IMR-90 (cell line): ENCODE data around the gene TREML2. TPM values are rescaled to one million over a fixed set of nuclear protein-coding genes. Genes with fewer than 3 reads are reported as not detected.

Experiments
- ATAC-seq: fragments of 200-7000 bp; cut with Tn5 transposase; 2 replicates; pipeline ENCODE4 v1.9.1; 2020; ENCODE audit warnings: low read depth, mild to moderate bottlenecking, moderate library complexity
- BruUV-seq: library from RNA; stranded (reverse); fragments of 400-500 nt; replicated peaks from 2 replicates; lab custom pipeline; 2021; lab: Mats Ljungman, UMichigan
- CTCF ChIA-PET: fragments of 300-600 bp; formaldehyde crosslinking; extraction: SDS; loops from one replicate; lab custom pipeline; 2021; ENCODE audit warnings: antibody characterized with exemption; lab: Yijun Ruan, JAX
- POLR2A ChIA-PET: fragments of 300-600 bp; sonication (Branson Sonifier 250); formaldehyde crosslinking; loops from one replicate; lab custom pipeline; 2022; ENCODE audit warnings: antibody characterized with exemption; ENCODE audit not compliant: unreplicated experiment; lab: Charles Lee
- DNase-seq: peaks from one replicate; pipeline ENCODE4 v3.0.0; 2013
- H2AFZ ChIP-seq: replicated peaks from 2 replicates; pipeline ENCODE3; 2013; ENCODE audit warnings: low read length, mild to moderate bottlenecking; ENCODE audit not compliant: poor library complexity
- H2AK5ac ChIP-seq: 2 replicates; pipeline ENCODE4 v1.6.1; 2013; ENCODE audit warnings: low read depth, low read length, inconsistent platforms
- H2AK9ac ChIP-seq: replicated peaks from 2 replicates; pipeline ENCODE3; 2013; ENCODE audit warnings: mild to moderate bottlenecking, low read depth, low read length, moderate library complexity; ENCODE audit not compliant: poor library complexity
- H2BK120ac ChIP-seq: 2 replicates; pipeline ENCODE4 v1.6.1; 2013; ENCODE audit warnings: low read depth, low read length, inconsistent platforms
- H2BK15ac ChIP-seq: 3 replicates; pipeline ENCODE4 v1.6.1; 2013; ENCODE audit warnings: low read depth, low read length, inconsistent platforms
- H2BK20ac ChIP-seq: 2 replicates; pipeline ENCODE4 v1.6.1; 2013; ENCODE audit warnings: low read depth, mild to moderate bottlenecking, inconsistent platforms, low read length, moderate library complexity
- H2BK5ac ChIP-seq: 2 replicates; pipeline ENCODE4 v1.6.1; 2013; ENCODE audit warnings: mild to moderate bottlenecking, low read depth, low read length, inconsistent platforms; ENCODE audit not compliant: poor library complexity, severe bottlenecking
- H3K14ac ChIP-seq: replicated peaks from 2 replicates; pipeline ENCODE4 v1.6.1; 2013; ENCODE audit warnings: low read depth, low read length, inconsistent platforms
- H3K18ac ChIP-seq: 2 replicates; pipeline ENCODE4 v1.6.1; 2013; ENCODE audit warnings: low read depth, low read length, control low read depth
- H3K23ac ChIP-seq: 2 replicates; pipeline ENCODE4 v1.6.1; 2013; ENCODE audit warnings: low read depth, low read length, inconsistent platforms
- H3K27ac ChIP-seq: 2 replicates; pipeline ENCODE4 v1.5.1; 2013; ENCODE audit warnings: mild to moderate bottlenecking, control low read depth, low read length; ENCODE audit not compliant: insufficient read depth
- H3K27me3 ChIP-seq: 2 replicates; pipeline ENCODE4 v1.6.1; 2013; ENCODE audit warnings: low read length; ENCODE audit not compliant: control insufficient read depth, insufficient read depth
- H3K36me3 ChIP-seq: 2 replicates; pipeline ENCODE4 v1.6.1; 2013; ENCODE audit warnings: low read length, mixed read lengths; ENCODE audit not compliant: control insufficient read depth, insufficient read depth
- H3K4ac ChIP-seq: 2 replicates; pipeline ENCODE4 v1.6.1; 2013; ENCODE audit warnings: low read depth, low read length, inconsistent platforms
- H3K4me1 ChIP-seq: 2 replicates; pipeline ENCODE4 v1.6.1; 2013; ENCODE audit warnings: low read length, mixed read lengths; ENCODE audit not compliant: control insufficient read depth, insufficient read depth
- H3K4me2 ChIP-seq: 2 replicates; pipeline ENCODE4 v1.6.1; 2013; ENCODE audit warnings: low read depth, mild to moderate bottlenecking, control low read depth, low read length, moderate library complexity
- H3K4me3 ChIP-seq: 2 replicates; pipeline ENCODE4 v1.5.1; 2013; ENCODE audit warnings: low read depth, mild to moderate bottlenecking, control low read depth, low read length, moderate library complexity; ENCODE audit not compliant: insufficient read depth
- H3K56ac ChIP-seq: 2 replicates; pipeline ENCODE4 v1.6.1; 2013; ENCODE audit warnings: low read length, inconsistent platforms; ENCODE audit not compliant: insufficient read depth; ENCODE audit errors: extremely low read depth
- H3K79me1 ChIP-seq, 2 experiments: 2 replicates each; pipeline ENCODE4 v1.6.1; 2013; ENCODE audit warnings: low read length in 2 of 2, inconsistent platforms in 1 of 2, low read depth in 1 of 2
- H3K9ac ChIP-seq: 2 replicates; pipeline ENCODE4 v1.6.1; 2013; ENCODE audit warnings: low read depth, low read length, control low read depth
- H3K9me1 ChIP-seq: 2 replicates; pipeline ENCODE4 v1.6.1; 2013; ENCODE audit warnings: low read length, inconsistent platforms; ENCODE audit not compliant: insufficient read depth
- H3K9me3 ChIP-seq: 2 replicates; pipeline ENCODE4 v1.6.1; 2013; ENCODE audit warnings: low read length; ENCODE audit not compliant: control insufficient read depth, insufficient read depth
- H4K20me1 ChIP-seq: 2 replicates; pipeline ENCODE4 v1.6.1; 2013; ENCODE audit warnings: low read length, inconsistent platforms; ENCODE audit not compliant: insufficient read depth
- H4K5ac ChIP-seq: 2 replicates; pipeline ENCODE4 v1.6.1; 2013; ENCODE audit warnings: mild to moderate bottlenecking, low read depth, low read length, control low read depth
- H4K8ac ChIP-seq, 2 experiments: 2 replicates each; pipeline ENCODE4 v1.6.1; 2013; ENCODE audit warnings: low read depth in 2 of 2, low read length in 2 of 2, control low read depth in 1 of 2, inconsistent platforms in 1 of 2
- H4K91ac ChIP-seq: 2 replicates; pipeline ENCODE4 v1.6.1; 2013; ENCODE audit warnings: low read depth, low read length, inconsistent platforms; ENCODE audit not compliant: insufficient read depth
- RFX5 ChIP-seq: IDR thresholded peaks from 2 replicates; pipeline ENCODE4 v1.8.0; 2012; ENCODE audit warnings: low read depth, mild to moderate bottlenecking, low read length, moderate library complexity
- WGBS, 2 experiments: methylation state at CpG; one replicate each; pipeline versions ENCODE4 v1.1.5 to v1.1.7; 2013; ENCODE audit warnings: missing lambda C conversion rate in 2 of 2; ENCODE audit not compliant: insufficient read length in 1 of 2; ENCODE audit errors: extremely low coverage in 2 of 2; 5-methylcytosine and 5-hydroxymethylcytosine counted together
- dilution Hi-C: fragments of 300-500 bp; cut with HindIII; formaldehyde crosslinking; loops from one replicate; pipeline ENCODE4 v1.14.3; 2018; ENCODE audit warnings: low sequenced_read_pairs; ENCODE audit not compliant: unreplicated experiment
- in situ Hi-C: fragments of 300-500 bp; cut with MboI; formaldehyde crosslinking; loops from 3 replicates; pipeline ENCODE4 v1.14.3; 2019; ENCODE audit warnings: low sequenced_read_pairs, inconsistent platforms, mixed read lengths
- intact Hi-C: fragments of 100-400 bp; cut with micrococcal nuclease; formaldehyde crosslinking; loops from 2 replicates; pipeline ENCODE4 v1.10.0; 2022
- polyA plus RNA-seq, 3 experiments: library from polyadenylated mRNA; depleted of rRNA; stranded (reverse); fragments of >200 nt; gene quantifications; 2 replicates each; pipeline ENCODE4 v1.2.3, GENCODE V29; 2012; ENCODE audit warnings: low replicate concordance in 1 of 3
- total RNA-seq: library from RNA; depleted of rRNA; stranded (reverse); fragments of >200 nt; gene quantifications from 2 replicates; pipeline ENCODE4 v1.2.3, GENCODE V29; 2012
- TF ChIP-seq, protein P1 (sequence below): fragments of 150-350 bp; IDR thresholded peaks from 2 replicates; pipeline ENCODE4 v1.6.1; 2016; ENCODE audit warnings: low read depth, mild to moderate bottlenecking, low read length, moderate library complexity, borderline replicate concordance

TREML2 gene
- total and polyA plus RNA-seq, 2 of the 4 experiments (the other 2 are of a cell fraction), result not detected

DNA sequence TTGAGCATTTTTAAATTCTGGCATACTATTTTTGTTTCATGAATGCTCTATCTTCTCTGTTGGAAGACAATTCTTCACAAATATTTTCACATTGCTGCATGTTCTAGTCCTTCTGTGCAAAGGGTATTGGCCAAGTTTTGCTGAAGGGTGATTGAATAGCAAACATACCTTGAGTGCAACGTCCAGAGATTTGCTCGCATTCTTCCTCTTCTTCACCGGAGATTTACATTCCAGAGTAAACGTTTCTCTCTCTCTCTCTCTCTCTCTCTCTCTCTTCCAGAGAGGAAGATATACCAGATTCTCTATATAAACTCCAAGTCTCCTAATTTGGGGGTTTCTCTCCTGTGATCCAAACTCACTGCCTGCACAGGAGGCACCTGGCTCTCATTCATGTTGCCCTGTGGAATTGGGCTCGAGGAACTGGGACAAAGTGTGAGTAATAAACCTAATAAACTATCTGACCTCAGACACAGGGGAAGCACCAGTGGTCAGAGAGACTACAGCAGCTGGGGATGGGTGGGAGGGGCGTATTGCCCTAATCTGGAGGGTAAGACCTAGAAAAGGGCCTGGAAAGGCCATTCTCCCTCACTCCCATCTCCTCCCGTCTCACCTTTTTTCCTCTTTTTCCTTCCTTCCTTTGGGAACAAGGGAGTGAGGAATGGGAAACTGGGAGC lies 45.7 kb downstream of the TREML2 start:
- no peak overlapping the region for H3K9ac ChIP-seq
- no peak overlapping the region for H3K4me3 ChIP-seq
- H3K9me3 ChIP-seq, result no peaks in the 10 kb centered on the region
- ATAC-seq, result peak; percentile 31; the same call in 1 of the 2 replicates
- H4K91ac ChIP-seq, result no peak overlapping the region
- no peak overlapping the region for H3K23ac ChIP-seq
- no peak overlapping the region for H2BK15ac ChIP-seq
- no peak overlapping the region for H2AK9ac ChIP-seq
- no peak overlapping the region for H3K4ac ChIP-seq
- peak; percentile 8 for DNase-seq
- no peak overlapping the region for H4K8ac ChIP-seq
- no peaks in the 10 kb centered on the region for H3K36me3 ChIP-seq
- no peak overlapping the region for H2BK120ac ChIP-seq
- H3K4me2 ChIP-seq, result no peak overlapping the region; the same call in 1 of the 2 replicates
- dilution Hi-C loops, result no loop called here
- H3K27me3 ChIP-seq, result no peaks in the 10 kb centered on the region; the same call in 1 of the 2 replicates
- peaks cover 6% of the 10 kb centered on the region; the same call in 1 of the 2 replicates for H3K4me1 ChIP-seq
- intact Hi-C loops, result no loop called here
- H3K56ac ChIP-seq, result no peak overlapping the region
- H4K20me1 ChIP-seq, result no peaks in the 10 kb centered on the region
- H4K5ac ChIP-seq, result no peak overlapping the region
- H3K27ac ChIP-seq, result no peak overlapping the region
- H3K14ac ChIP-seq, result no peak overlapping the region
- TF ChIP-seq RFX5, result no peak
- TF ChIP-seq, protein P1, sequence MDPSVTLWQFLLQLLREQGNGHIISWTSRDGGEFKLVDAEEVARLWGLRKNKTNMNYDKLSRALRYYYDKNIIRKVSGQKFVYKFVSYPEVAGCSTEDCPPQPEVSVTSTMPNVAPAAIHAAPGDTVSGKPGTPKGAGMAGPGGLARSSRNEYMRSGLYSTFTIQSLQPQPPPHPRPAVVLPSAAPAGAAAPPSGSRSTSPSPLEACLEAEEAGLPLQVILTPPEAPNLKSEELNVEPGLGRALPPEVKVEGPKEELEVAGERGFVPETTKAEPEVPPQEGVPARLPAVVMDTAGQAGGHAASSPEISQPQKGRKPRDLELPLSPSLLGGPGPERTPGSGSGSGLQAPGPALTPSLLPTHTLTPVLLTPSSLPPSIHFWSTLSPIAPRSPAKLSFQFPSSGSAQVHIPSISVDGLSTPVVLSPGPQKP, result no peak
- no peak overlapping the region for H2AK5ac ChIP-seq
- no peak overlapping the region for H2BK5ac ChIP-seq
- ChIA-PET CTCF (no interaction called here), POLR2A (no interaction called here)
- no TSS peak for BruUV-seq
- H2AFZ ChIP-seq, result no peak overlapping the region
- no peaks in the 10 kb centered on the region for H3K9me1 ChIP-seq
- no peak overlapping the region for H2BK20ac ChIP-seq
- WGBS, 2 experiments, result no CpG with 5 or more reads among the region's 7 CpGs
- in situ Hi-C loops, result no loop called here
- no peak overlapping the region for H3K18ac ChIP-seq
- H3K79me1 ChIP-seq, result no peaks in the 10 kb centered on the region
